GM18909 (cell line): ENCODE results near the gene ADAMTS6.

Experiments used
- ATAC-seq: cut with Tn5 transposase; IDR thresholded peaks from one replicate; pipeline ENCODE4 v1.9.1; 2021; ENCODE audit warnings: mild to moderate bottlenecking; ENCODE audit not compliant: unreplicated experiment, poor library complexity

The ADAMTS6 gene

DNA sequence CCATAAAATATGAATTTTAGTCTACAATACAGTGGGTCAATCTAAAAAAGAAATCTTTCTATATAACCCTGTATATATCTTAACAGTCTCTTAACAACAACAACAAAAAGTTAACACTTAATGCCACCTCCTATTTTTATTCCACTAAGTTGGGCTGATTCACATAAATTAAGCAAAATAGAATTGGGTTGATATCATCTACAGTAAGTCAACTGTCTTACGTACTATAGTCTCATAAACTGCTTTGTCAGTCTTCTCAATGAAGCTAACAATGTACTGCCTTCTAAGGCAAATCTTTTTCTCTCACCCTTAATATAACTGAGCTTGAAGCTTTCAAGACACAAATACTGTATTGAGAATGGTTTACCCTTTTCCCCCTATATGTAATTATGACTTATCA is 185.7 kb downstream of the ADAMTS6 start:
- ATAC-seq = no peak

DNA sequence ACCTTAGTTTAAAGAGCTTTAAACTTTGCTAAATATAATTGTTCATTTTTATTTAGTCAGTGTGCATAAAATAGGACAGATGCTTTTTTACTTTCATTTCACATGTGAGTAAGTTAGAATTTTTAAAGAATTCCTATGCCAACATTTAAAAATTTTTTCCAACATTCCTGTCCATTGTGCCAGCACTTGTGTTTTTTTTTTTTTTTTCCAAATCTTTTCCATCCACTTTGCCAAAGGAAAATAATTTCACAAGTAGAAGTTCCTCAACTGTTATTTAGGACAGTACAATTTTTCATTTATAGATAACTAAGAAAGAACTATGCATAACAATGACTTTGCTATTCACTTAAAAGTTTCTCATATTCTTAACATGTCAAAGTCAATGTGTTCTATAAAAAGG is 189.5 kb downstream of the ADAMTS6 start:
- no peak for ATAC-seq

DNA sequence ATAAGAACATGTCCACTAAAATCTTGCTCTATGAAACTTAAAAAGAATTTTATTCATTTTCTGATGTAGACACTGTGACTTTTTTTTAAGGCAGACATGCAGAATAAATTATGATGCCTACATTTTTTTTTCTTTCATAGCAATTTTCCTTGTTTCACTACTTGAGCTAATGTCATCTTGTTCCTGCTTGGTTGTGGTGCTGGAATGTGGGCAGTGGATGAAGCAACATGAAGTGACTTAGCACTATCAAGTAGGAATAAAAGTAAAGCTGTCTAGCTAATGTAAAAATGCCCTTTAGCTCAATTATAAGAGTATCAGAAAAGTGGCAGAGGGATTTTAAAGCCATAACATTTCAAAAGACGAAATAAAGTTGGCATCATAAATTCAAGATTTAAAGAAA is 191.0 kb downstream of the ADAMTS6 start:
- no peak for ATAC-seq

DNA sequence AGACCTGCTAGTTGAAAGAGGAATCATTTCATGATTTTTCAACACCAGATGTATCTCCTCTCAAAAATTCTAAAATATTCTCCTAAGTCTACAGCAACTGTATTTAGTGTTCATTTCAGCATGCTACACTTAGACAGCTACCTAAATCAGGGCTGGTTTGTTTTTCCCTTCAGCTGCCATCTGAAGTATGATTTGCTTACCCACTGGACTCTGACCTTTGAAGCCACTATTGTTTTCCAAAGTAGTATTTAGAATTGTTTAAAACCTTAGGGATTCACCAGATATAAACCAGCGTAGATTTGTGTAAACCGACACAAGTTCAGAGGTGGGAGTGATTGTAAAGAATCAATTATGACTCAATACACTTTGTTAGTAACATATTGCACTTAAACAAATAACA is 193.1 kb downstream of the ADAMTS6 start:
- no peak for ATAC-seq

DNA sequence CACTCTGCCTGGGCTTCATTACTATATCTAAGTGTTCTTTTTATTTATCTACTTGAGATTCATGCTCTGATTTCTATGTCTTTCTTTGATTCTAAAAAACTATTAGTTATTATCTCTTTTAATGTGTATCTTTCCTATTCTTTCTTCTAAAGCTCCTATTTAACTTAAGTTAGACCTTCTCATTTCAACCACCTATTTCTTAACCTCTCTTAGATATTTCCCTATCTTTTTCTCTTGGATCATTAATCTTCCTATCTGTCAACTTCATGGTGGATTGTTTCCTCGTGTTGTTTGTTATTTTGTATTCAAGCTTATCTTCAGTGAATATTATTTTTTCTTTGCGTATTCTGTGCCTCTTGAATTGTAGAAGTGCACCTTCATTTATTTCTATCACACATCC is 202.1 kb downstream of the ADAMTS6 start:
- no peak for ATAC-seq

DNA sequence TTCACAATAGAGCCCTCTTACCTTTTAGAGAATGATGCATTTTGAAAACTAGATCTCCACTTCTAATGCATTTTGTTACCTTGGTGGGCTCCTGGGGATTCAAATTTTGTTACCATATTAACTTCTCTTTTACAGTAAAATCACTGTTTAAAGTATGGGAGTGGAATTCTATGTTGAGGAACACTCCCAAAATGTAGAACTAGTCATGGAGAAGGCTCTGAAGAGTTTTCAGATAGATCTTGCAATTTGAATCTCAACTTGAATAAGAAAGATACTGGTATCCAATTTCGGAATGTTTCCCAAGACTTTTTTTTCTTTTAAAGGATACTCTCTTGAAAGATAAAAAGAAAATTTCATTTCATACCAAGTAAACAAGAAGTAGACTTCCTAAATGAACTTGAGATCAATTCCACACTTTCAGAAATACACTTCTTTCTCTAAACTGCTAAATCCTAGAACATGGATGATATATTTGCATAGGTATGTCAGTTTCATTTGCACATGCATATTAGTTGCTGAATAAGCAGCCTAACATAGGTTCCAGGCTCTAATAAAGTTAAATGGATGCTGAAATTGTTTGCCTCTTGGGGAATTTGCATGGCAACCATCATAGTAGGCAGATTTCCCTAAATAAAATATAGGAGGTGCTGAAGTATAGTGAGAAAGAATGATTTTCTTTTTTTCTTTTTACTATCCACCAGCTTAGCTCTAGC is 205.4 kb downstream of the ADAMTS6 start:
- no peak for ATAC-seq

DNA sequence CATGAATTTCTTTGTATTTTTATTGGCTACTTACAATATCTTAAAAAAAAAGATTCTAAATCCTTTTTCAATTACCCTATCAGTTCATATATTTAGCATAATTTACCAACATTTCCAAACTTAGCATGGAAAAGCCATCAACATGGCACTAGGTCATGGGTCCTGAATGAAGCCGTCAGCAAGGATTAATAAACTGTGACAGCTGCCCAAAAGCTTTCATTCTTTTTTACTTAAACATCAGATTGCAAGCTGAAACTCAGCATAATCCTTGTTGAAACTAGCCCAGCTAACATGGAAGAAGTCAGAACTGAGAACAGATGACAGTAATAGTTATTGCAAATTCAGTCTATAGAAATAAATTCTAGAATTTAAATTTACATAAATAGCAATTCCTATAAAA is 209.8 kb downstream of the ADAMTS6 start:
- ATAC-seq = no peak

DNA sequence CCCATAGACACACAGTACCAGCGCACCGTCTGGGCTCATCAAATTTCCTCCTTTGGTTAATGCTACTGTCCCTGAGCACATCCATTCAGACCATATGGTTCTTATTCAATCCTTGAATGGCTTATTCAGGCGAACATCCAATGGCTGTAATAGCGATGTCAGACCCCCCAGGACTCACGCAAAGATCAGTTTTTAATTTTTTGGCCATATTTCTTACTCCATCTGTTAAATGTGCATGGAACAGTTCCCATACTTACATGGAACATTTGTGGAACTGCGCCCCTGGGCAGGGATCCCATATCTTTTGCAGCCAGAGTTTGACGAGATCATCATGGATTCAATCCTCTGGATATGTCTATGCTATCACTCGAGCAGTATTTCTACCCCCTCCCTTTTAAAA is 213.2 kb downstream of the ADAMTS6 start:
- no peak for ATAC-seq

DNA sequence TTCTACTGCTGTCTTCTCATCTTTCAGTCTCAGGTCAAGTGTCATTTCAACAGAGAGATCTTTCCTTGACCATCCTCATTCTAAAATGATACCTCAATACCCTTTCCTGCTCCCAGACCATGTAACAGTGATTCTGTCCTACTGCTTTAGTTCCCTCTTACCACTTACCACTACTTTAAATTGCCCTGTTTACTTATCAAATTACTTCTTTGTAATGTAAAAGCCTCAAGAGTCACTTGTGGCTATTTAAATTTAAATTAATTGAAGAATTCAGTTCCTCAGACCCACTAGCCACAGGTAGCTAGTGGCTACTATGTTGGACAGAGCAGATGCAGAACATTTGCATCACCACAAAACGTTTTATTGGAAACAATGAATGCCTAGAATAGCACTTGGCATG is 217.3 kb downstream of the ADAMTS6 start:
- no peak for ATAC-seq

DNA sequence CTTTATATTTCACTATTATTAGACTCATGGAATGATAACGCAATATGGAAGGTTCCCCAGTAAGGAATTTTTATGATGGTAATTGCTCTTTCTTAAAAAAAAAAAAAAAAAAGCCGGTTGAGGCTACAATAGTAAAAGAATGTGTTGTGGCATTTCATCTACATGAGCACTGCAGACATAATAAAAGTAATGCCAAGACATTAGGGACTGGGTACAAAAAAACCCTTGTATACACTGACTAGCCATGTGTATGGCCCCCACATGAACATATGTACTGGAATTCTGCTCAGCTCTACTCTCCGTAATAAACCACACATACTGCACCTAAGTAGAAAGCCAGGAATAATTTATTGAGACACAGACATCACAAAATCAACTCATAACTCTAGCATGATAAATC is 218.4 kb downstream of the ADAMTS6 start:
- no peak for ATAC-seq

DNA sequence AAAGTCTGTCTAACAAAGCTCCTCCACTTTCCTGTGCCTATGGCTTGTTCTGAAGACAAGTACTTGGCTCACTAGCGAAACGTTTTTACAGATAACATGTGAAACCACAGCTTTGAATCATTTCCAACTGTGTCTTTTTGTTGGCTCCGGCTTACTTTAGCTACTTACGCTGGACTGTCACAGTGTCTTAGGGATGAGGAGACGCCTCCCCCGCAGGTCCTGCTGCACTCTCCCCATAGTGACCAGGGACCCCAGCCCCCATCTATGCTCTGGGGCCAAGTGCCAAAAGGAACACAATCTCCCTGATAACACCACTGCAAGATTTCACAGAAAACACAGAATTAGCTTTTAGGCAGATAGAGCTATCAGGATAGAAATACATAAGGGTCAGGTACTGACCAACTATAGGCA is 219.1 kb downstream of the ADAMTS6 start:
- no peak for ATAC-seq

DNA sequence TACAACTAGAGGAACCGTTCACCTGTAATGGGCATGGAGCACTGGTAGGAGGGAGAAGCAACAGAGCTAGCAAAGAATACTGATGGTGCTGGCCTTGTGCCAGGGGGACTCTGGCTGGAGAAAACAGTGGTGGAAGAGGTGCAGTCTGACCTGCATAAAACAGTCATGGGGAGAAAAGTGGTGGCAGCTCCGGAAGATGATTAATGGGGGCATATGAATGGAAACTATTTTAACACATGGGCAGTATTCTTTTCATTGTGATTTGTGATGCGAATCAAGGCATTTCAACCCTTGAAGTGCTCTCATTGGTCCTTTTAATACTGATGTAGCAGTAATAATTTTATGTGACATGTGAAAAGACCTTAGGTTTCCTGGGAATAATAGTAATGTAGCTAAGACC is 219.6 kb downstream of the ADAMTS6 start:
- no peak for ATAC-seq

DNA sequence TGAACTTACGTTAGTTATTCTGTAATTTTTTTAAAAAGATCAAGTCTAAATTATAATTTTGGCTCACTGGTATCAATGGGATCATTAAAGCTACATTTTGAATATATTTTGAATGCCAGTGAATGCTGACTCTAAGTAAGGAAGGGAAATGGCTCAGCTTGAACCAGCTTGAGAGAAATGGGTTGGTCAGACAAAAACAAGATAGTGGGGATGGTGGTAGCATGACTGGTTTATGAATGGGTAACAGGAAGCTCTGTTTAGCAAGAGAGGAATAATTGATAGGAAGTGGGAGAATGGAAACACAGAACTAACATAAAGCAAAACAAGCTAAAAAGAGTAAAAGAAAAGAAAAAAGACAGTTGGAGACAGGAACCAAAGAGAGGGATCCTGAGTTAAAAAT is 220.2 kb downstream of the ADAMTS6 start:
- ATAC-seq = no peak

DNA sequence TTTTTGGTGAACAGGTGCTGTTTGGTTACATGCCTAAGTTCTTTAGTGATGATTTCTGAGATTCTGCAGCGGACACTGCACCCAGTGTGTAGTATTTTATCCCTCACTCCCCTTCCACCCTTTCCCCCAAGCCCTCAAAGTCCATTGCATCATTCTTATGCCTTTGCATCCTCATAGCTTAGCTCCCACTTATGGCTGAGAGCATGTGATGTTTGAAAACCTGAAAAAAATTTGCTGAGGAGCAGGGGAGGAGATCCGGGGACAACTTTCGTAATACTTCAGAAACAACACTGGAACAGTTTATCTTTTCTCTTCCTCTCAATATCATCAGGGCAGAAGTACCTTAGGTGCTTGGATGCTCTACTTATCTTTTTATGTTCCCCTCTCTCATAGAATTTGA is 226.4 kb downstream of the ADAMTS6 start:
- ATAC-seq = no peak

DNA sequence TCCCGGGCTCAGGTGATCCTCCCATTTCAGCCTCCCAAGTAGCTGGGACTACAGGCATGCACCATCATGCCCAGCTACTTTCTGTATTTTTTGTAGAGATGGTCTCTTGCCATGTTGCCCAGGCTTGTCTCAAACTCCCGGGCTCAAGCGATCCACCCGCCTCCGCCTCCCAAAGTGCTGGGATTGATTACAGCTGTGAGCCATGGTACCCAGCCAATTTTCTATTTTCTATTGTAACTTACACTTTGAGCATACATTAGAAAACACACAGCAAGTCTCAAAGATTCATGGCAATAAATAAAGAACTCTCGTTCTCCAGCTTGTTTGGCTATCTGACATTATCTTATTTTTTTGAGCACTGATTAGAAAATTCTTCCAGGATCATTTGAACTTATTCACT is 228.7 kb downstream of the ADAMTS6 start:
- no peak for ATAC-seq

DNA sequence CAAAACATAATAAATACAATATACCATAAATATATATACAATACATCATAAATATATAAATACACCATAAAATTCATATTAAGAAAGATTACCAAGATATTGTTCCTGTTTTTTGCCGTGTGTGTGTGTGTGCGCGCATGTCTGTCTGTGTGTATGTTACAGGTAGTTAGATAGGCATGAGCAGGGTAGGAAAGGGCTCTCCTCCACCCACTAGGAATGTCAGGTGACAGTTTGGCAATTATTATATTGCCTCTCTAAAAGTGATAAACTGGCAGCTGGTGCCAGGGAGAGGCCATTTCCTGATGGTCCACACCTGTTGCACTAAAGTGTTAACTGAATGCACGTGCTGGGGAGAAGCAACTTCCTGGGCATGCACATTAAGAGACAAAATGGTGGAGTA is 232.8 kb downstream of the ADAMTS6 start:
- no peak for ATAC-seq

DNA sequence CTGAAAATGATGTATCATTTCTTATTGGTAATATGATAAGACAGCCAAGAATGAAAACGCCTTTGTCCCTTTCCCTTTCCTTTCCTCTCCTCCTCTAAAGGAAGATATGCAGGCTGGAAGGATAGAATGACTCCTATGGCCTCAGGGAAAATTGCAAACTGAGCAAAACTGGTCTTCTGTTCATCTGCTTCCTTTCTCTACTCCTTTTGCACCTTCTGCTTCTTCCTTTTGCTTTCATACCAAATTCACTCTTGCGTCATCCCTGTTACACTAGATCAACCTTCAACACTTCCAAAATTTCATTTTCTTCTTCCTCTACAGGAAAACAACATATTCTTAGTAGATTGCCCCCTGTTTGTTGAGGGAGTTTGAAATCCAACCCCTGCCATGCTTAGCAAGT is 234.1 kb downstream of the ADAMTS6 start:
- ATAC-seq = no peak

DNA sequence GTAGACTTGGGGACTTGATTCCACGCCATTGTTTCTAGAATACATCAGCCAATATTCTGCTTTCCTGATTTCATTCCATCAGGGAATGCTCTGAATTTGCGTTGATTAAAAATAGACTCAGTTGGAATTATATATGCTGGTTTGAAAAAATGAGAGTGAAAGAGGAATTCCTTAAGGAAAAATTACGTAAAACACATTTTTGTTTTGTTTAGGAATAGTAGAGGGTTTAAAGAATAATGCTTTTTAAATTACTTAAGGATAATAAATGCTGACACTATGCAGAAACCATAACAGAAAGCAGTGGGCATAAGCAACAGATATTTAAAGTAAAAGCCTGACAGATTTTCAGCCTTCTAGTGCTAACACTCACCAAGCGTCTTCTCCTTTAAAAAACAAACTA is 235.0 kb downstream of the ADAMTS6 start:
- no peak for ATAC-seq

DNA sequence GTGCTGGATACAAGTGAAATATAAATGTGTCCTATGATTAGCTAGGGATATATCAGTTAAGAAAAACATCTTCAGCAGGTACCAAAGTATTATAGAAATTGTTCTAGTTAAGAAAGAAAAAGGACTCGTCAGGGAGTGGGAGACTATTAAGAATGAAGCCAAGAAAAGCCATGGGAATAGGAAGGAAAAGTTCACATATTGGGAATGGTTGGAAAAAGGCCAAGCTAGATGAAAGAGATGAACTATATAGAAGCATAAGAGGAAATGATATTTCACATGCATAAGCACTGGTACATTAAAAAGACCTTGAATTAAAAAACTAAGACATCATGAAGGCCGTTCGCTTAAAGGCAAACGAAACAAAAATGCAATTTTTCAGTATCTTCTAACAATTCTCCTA is 237.7 kb downstream of the ADAMTS6 start:
- ATAC-seq = no peak

DNA sequence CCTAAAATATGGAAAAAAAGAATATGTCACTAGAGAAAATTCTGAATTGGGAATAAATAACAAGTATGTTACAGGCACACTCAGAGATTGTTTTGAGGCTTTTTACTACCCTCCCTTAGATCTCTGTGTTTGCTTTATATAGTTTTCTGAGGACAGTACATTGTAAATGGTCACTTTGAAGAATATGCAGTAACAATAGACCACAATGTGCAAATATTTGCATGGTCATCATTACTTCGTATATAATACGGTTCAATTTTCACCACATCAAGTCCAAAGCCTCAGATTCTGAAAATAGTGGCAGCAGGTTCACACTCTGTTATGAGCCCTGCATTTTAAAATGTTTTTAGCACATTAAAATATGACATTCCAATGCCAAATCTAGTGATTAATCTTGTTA is 238.6 kb downstream of the ADAMTS6 start:
- ATAC-seq = no peak

DNA sequence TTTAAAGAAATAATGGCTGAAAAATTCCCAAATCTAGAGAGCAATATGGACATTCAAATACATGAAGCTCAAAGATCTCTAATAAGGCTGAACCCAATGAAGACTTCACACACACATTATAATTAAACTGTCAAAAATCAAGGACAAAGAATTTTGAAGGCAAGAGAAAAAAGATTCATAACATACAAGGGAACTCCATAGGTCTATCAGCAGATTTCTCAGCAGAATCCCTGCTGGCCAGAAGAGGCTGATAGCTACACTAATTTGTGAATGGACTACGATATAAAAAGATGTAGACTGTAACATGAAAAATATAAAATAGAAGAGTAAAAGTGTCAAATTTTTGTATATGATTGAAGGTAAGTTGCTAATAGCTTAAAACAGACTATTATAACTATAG is 251.9 kb downstream of the ADAMTS6 start:
- no peak for ATAC-seq

DNA sequence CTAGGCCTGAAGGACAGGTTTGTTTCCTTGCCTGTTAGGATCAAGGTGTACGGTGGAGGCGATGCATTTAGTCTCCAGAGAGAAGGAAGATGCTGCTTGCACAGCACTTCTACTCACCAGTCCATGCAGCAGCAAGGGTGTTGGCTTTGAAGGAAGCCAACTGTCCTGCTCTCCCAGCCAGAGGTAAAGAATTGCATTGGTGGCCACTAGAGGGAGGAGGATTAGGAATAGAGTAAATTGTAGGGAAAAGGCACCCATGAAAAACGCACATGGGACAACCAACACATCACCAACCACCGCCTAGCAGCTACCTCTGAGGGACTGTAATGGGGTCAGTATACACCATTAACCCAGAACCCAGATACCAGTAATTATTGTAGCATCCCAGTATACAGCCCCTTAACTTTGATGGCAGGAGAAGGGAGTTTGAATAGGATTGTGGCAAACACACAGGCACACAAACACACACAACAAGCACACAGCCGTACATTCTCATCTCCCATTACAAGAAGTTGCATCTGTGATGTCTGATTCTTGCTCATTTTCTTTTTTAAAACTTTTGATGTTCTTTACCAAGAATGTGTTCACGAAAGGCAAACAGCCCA is 267.7 kb downstream of the ADAMTS6 start:
- no peak for ATAC-seq
